Activated CD8-positive, alpha-beta memory T cell treated with anti-CD3 and anti-CD28 coated beads for 48 hours (primary cell): Measurements from ENCODE around the gene MTURN.
"Not testable (repeated sequence)": the region's sequence is repeated elsewhere in the genome, so short reads cannot be mapped to it uniquely, and the experiment has no call there.

ENCODE experiments used
- DNase-seq, 3 experiments: peaks; one replicate each; pipeline ENCODE4 v3.0.0-alpha.2; 2020; ENCODE audit warnings: low read depth in 2 of 3, low spot score in 2 of 3

Gene MTURN

DNA sequence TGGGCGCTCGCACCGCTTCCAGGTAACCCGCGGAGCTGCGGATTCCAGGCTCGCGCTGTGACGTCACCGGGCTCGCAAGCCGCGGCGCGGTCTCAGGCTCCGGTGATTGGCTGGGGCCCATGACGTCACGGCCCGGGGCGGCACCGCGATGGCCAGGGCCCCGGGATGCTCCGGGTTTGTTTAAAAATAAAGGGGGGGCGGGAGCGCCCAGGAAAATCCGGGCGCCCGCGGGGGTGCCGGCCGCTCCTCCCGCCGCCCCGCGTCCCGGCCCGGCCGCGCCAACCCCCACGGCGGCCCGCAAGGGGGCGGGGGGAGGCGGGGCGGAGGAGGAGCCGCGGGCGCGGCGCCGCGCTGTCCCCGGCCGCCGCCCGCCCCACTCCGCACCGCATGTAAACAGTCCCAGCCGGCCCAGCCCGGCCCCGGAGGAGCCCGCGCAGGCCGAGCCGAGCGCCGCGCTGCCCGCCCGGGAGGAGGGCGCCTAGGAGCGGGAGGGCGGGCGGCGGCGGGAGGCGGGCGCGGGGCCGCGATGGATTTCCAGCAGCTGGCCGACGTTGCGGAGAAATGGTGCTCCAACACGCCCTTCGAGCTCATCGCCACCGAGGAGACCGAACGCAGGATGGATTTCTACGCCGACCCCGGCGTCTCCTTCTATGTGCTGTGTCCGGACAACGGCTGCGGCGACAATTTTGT lies at the start of gene MTURN:
MTURN (plus strand) TSS at position 376 of the 690 bp plus-strand sequence; CDS start at position 527, 151 bp downstream.
- peak; percentile 65 to 69 (median 67) for DNase-seq

DNA sequence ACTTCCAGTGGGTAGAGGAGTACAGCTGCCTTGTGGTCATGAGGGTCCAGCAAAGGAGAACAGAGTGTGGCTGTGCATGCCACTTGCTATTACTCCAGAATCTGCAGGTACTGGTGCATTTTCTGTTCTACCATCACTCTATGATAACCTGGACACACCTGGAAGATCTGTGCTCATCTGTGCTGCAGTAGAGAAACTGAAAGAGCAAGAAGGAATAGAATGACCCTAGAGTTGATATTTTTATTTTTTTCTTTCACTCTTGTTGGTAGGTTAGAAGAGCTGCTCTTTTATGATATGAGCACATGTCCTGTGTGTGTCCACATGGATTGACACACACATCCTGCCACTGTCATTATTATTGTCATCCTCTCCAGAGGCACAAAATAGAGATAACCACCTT lies 48.3 kb upstream of the MTURN start:
- DNase-seq, result no peak

DNA sequence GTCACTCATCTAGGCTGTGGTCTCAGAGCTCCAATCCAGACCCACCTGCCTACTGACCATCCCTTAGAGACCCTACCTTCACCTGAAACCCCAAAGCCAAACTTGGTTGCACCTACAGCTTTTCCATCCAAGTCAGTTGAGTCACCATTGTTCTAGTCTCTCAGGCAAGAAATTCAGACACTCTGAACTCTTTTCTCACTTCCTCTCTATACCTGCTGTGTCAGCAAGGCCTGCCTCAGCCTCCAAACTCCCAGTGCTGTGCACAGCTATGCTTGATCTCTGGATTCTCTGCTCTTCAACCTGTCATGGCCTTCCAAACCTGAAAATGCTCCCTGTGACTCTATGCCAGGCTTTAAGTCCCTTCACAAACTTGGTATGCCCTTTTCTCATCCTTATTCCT lies 47.4 kb upstream of the MTURN start:
- no peak for DNase-seq

DNA sequence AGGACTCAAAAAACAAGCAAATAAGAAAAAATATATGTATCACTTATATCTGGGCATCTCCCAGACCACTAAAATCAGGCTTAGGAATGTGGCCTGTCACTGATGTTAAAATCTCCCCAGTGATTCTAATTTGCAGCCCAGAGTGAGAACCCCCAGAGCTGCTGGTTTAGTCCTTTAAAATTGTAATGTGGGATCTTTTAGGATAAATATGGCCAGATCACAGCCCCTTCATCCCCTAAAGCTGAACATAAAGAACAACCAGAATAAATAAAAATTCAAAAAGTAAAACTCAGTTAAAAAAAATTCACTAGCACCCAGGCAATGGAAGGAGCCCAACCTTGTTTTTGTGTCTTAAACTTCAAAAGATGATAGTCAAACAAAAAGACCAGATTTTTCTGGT lies 46.4 kb upstream of the MTURN start:
- no peak for DNase-seq

DNA sequence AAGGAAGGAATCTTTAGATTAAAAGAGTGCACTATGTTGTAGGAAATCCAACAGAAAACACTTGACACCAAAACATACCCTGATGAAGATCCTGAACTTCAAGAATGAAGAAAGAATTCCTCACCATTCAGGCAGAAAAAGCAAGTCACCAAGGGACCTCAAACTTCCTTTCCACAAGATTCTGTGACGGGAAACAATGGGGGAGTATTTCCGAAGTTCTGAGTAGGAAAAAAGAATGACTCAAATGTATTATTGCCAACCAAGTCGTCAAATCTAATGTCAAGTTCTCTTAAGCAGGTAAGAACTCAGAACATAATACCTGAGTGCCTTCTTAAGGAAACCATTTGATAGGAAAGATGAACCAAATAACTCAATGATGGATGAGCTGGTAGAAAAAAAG lies 44.7 kb upstream of the MTURN start:
- DNase-seq, result no peak

DNA sequence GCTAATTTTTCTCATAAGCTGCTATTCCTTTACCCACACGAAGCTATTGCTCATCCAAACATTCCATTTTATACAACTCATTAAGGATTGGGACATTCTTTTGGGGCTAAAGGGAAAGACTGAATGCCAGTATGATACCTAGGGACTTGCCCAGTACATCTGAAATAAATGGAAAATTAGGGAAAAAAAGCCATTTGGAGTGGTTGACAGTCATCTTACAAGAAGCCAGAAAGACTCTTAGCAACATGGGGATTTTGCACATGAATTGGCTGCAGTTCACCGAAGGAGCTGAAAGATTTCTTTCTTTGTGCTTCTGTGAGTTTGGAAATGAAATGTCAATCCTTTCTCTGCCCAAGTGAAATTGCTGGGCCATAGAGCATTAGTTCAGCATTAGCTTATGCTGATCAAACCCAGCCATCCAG lies 43.3 kb upstream of the MTURN start:
- DNase-seq, result no peak

DNA sequence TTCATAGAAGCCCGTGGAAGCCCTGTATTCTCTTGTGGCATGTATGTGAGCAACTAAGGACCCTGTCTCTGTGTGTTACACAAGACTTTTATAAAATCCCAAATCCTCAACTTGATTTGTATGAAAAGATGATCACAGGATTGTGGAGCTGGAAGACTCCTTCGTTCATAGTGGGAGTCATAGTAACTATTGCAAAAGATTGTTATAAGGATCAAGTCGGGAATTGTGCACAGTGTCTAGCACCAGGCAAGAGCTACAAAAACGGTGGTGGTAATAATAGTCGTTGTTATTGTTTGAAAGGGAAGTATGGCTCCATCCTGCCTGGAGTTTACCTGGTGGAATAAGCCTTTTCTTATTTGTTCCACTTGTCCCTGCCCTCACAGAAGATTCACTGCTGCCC lies 42.8 kb upstream of the MTURN start:
- DNase-seq, result no peak

DNA sequence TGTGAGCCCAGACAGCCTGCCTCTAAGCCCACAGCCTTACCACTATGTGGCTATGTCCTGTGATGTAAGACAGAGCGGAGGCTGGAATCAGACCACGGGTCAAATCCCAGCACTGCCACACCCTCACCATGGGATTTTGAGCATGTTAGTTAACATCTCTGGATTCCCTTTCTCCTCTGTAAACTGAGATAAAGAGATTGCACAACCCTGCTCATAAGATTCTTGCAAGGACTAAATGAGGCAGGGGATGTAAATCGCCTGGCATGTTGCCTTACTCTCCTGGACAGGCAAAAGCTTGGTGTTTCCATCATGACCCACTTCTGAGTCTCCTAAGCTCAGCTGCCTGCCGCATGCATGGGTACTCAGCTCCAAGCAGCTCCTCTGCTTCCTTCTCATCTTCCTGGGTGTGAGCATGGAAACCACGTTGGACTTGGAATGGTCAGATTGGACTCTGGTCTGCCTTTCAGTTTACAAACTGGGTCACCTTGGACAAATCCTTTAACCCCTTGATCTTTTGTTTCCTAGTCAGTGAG lies 41.3 kb upstream of the MTURN start:
- no peak for DNase-seq

DNA sequence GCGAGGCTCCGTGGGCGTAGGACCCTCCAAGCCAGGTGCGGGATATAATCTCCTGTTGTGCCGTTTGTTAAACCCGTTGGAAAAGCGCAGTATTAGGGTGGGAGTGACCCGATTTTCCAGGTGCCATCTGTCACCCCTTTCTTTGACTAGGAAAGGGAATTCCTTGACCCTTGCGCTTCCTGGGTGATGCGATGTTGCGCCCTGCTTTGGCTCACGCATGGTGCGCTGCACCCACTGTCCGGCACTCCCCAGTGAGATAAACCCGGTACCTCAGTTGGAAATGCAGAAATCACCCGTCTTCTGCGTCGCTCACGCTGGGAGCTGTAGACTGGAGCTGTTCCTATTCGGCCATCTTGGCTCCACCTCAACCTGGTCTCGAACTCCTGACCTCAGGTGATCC lies 36.2 kb upstream of the MTURN start:
- DNase-seq, result not testable (repeated sequence)

DNA sequence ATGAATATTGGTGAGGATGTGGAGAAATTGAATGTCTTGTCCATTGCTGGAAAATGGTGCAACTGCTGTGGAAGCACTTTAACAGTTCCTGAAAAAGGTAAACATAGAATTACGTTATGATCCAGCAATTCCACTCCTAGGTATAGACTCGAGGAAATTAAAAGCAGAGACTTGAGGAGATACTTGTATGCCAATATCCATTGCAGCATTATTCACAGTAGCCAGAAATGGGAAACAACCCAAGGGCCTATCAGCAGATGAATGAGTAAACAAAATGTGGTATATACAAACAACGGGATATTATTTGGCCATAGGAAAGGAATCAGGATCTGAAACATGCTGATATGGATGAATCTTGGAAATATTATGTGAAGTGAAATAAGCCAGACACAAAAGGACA lies 32.5 kb upstream of the MTURN start:
- no peak for DNase-seq

DNA sequence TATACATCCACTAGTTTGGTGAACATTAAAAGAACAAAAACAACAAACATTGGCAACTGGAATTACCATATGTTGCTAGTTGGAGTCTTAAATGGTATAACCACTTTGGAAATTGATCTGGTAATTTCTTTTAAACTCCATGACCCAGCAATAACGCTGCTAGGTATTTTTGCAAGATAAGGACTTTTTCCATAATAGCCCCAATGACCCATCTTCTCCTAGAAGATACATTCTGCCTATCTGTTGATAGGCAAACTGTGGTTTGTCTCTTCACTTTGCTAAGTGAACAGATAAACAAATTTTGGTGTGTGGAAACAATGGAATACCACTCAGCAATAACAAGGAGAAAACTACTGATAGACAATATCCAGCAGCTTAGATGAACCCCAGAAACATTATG lies 30.6 kb upstream of the MTURN start:
- no peak for DNase-seq

DNA sequence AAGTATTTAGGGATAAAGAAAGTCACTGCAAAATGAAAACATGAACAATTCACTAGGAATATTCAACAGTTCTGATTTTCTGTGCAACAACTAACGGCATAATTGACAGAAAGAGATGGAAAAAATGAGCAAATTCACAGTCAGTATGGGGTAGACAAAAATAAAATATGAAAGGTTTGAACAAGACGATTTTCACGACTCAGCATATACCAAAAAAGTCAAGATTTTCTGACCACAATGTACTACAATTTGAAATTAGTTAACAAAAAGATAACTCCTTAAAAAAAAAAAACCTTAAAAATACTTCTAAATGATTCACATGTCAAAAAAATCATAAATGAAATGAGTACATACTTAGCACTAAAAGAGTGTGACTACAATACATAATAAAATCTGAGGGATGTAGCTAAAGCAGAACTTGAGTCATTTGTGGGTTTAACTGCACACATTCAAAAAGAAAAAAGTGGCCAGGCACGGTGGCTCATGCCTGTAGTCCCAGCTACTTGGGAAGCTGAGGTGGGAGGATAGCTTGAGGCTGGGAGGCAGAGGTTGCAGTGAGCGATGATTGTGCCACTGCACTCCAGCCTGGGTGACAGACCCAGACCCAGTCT lies 22.6 kb upstream of the MTURN start:
- DNase-seq, result no peak

DNA sequence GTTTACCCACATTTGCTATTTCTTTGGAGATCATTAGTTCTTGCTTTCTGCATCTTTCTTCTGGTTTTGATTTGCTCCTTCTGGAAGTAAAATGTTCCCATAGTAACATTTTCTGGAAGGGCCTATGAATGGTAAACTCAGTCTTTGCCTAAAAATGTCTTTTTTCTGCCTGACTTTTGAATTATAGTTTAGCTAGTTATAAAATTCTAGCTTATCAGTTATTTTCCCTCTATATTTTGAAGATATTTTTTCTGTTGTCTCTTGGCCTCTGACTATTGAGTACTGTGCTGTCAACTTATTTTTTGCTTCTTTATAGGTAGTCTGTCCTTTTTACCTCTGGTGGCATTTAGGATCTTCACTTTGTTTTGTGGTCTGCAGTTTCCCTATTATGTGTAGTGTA lies 21.6 kb upstream of the MTURN start:
- DNase-seq, result no peak

DNA sequence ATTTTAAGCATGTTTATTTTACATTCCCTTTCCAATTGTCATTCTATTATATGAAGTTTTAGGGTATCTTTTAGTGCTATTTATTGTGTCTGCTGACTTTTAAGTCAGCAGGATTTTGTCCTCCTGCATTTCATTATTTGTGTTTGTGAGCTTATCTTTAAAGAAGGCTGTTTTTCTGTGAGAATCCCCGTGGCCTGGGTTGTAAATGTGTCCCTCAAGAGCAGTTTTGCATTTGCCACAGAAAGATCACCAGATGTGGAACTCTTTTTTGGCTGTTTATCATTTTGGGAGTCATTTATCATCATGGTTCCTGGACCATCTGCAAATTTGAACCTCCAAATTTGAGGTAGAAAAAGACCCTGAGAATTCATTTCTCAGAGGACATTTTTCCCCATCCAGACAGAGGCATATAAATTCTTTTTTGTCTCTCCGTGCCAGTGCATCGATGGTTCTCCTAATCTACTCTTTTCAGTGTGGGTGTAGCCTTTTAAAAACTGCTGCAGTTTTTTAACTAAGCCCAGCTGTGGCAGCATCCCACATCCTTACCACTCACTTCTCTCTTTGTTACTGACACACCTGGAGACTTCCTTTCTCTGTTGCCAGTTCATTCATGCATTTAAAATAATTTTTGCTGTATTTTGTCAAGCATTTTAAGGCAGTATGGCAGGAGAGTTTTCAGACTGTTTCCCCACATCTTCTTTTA lies 20.1 kb upstream of the MTURN start:
- no peak for DNase-seq

DNA sequence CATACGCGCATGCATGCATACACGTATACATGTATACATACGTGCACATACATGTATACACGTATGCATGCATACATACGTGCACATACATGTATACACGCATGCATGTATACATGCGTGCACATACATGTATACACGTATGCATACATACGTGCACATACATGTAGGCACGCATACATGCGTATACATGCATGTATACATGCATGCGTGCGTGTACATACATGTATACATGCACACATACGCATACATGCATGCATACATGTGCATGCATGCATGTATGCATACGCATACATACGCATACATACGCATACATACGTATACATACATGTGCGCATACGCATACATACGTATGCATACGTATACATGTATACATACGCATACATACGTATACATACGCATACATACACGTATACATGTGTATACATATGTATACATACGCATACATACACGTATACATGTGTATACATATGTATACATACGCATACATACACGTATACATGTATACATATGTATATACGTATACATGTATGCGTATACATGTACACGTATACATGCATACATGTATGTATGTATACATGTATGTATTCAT lies 19.0 kb upstream of the MTURN start:
- no peak for DNase-seq

DNA sequence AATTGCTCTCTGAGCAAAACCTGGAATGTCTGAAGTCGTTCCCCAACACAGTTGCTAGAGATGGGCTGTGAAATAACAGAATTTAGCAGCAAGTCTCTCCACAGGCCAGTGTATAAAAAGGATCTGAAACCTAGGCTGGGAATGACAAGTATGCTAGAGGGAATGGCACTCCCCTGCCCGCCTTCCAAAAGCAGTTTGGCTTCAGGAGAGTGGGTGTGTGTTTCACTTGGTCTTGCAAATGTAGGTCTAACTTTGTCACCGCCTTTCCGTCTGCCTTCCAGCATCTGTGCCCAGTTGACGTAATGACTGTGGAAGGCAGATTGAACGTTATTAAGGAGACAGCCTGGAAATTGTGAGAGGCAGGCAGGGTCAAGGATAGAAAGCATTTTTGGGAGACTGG lies 18.0 kb upstream of the MTURN start:
- no peak for DNase-seq

DNA sequence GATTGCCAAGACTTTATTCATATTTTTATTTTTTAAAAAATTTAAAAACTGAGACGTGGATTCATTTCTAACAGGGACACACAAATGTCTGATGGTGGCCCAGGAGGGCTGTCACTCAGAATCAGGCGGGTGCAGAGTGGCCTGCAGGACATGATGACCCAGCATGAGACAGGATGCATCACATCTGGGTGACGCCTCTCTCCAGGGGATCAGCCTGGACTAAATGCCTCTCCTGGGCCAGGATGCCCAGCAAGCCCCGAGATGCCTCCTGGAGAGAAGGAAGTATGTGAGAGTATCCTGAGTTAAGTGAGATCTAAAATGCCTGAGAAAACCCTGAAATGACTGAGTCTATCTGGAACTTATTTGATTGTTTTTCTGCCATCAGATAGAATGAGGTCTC lies 16.9 kb upstream of the MTURN start:
- DNase-seq, result no peak

DNA sequence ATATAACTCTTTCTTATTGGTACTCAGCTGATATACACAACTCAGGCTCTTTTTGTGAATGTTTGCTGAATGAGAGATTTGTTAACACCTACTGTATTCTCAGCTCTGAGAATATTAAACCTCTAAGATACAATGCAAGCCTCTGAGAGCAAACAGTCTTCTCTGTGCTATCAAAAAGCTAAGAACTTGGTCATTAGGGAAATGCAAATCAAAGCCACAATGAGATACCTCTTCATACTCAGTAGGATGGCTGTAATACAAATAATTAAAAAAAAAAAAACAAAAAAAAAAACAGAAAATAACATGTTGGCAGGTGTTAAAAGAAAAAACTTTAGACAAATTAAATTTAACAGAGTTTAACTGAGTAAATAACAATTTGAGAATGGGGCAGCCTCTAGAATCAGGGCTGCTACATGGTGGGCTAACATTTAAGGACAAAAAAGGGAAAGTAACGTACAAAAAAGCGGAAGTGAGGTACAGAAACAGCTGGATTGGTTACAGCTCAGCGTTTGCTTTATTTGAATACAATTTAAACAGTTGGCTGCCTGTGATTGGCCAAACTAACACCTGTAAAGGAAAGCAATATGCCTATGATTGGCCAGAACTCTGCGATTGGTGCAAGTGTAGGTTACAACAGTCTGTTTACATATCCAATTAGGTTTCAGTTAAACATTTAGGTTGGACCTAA lies 14.8 kb upstream of the MTURN start:
- DNase-seq, result no peak

DNA sequence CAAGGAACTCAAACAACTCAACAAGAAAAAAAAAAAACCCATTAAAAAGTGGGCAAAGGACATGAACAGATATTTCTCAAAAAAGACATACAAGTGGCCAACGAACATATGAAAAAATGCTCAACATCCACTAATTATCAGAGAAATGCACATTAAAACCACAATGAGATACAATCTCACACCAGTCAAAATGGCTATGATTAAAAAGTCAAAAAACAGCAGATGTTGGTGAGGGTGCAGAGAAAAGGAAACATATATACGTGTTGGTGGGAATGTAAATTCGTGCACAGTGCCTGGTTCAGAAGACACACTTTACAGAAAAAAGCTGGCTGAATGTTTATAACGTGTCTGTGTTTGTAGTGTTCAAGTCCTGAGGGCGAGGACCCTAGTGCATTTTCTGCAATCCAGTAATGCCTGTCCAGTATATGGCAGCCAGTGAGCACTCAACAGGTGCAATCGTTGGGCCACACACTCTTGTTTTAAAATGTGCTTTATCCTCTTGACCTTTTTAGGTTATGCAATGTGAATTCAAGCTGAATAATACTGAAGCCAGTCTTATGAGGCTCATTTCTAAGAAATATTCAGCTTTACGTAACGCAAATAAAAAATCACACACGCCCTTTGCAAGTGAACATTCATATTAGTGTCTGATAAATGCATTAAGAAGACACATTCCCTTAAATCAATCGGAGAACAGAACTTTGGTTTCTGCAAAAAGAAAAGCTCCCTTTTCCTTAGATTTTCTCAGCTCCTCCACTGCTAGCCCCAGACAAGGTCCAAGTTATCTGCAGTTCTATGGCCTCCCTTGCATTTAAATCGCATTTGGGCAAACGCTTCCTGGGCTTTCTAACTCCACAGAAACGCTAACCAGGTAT lies 813 bp upstream of the MTURN start:
- no peak for DNase-seq
